Lower leg skin (tissue), 4 donors: ENCODE measurements around the gene CHPF2. TPM values are rescaled to one million over a fixed set of nuclear protein-coding genes. Genes with fewer than 3 reads are reported as not detected.

Experiments used
- DNase-seq, 2 donors: peaks; one replicate each; pipeline ENCODE4 v3.0.0-alpha.2; 2019; ENCODE audit warnings: low spot score in 2 of 2
- H3K4me3 ChIP-seq: fragments of 200-600 bp; sonication (generic); 2 replicates; pipeline ENCODE4 v1.5.1; 2017; ENCODE audit warnings: mild to moderate bottlenecking, low read depth; ENCODE audit not compliant: poor library complexity, severe bottlenecking
- POLR2A ChIP-seq, 2 donors: fragments of 450-650 bp; IDR thresholded peaks; one replicate each; pipeline ENCODE4 v1.6.1; 2016 to 2017; ENCODE audit warnings: antibody characterized with exemption in 2 of 2, mild to moderate bottlenecking in 1 of 2, moderate library complexity in 1 of 2
- WGBS, 2 donors: methylation state at CpG; one replicate each; pipeline ENCODE4 v1.1.5; 2018; 5-methylcytosine and 5-hydroxymethylcytosine counted together
- intact Hi-C: fragments of 100-400 bp; cut with DNase I; formaldehyde crosslinking; loops from one replicate; pipeline ENCODE4 v1.15.0; 2023; ENCODE audit warnings: low total_unique reads
- total RNA-seq, 4 donors: library from RNA; depleted of rRNA; stranded (reverse); fragments of >200 nt; gene quantifications; one replicate each; pipeline ENCODE4 v1.1.0, GENCODE V29; 2016
- TF ChIP-seq, protein P1 (sequence below), 3 donors: fragments of 450-650 bp; IDR thresholded peaks; one replicate each; pipeline ENCODE4 v1.5.1; 2016; ENCODE audit warnings: antibody characterized with exemption in 3 of 3, mild to moderate bottlenecking in 3 of 3, moderate library complexity in 2 of 3

The CHPF2 gene
- total RNA-seq, 4 donors from 2014 or later, result 15.4 to 32.2 (median 26.7) TPM

DNA sequence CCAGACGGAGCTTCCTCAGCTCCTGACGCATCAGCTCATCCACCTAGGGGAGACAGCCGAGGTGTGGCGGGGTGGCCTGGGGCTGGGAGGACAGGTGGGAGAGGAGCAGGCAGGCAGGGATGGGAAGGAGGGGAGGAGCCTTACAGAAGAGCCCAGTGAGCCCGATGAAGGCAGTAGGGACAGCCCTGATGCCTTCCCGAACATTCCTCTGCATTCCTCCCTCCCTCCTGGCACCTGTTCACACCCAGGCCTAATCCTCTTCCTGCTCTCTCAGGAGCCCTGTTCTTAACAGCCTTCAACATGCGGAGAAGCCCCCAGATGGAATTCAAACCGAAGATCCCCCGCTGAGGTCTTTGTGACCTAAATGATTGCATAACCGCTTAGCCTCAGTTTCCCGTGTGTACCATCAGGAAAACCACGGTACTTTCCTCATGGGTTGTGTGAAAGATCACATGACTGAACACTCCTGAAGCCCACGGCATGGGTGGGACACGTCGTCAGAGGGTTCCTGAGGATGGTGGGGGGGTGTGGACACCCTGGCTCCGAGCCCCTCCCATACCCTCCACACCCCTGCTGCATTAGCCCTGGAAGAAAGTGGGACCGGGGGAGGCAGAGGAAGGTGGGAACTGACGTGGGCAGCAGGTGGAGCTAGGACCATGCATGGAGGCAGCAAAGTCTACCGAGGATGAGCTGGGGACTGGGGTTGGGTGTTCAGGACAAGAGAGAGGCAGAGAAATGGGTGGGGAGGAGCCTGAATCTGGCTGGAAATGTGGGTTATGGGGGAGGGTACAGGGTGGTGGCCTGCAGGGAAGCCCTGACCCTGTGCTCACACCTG, 36.5 kb upstream of the CHPF2 start:
- TF ChIP-seq, protein P1, sequence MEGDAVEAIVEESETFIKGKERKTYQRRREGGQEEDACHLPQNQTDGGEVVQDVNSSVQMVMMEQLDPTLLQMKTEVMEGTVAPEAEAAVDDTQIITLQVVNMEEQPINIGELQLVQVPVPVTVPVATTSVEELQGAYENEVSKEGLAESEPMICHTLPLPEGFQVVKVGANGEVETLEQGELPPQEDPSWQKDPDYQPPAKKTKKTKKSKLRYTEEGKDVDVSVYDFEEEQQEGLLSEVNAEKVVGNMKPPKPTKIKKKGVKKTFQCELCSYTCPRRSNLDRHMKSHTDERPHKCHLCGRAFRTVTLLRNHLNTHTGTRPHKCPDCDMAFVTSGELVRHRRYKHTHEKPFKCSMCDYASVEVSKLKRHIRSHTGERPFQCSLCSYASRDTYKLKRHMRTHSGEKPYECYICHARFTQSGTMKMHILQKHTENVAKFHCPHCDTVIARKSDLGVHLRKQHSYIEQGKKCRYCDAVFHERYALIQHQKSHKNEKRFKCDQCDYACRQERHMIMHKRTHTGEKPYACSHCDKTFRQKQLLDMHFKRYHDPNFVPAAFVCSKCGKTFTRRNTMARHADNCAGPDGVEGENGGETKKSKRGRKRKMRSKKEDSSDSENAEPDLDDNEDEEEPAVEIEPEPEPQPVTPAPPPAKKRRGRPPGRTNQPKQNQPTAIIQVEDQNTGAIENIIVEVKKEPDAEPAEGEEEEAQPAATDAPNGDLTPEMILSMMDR (IDR thresholded peaks at IDR 0.05), result no peak
- no peak for TF ChIP-seq POLR2A (IDR thresholded peaks at IDR 0.05)
- DNase-seq, result no peak
- H3K4me3 ChIP-seq, result no peak overlapping the region
- 48 to 54% methylated on average over 19 of the region's 19 CpGs for WGBS, 2 donors
- intact Hi-C loops, result no loop called here

GRCh38 chr7:151197932-151198331, 34.4 kb upstream of the CHPF2 start:
- no peak overlapping the region for H3K4me3 ChIP-seq
- TF ChIP-seq POLR2A (IDR thresholded peaks at IDR 0.05), result no peak
- TF ChIP-seq, protein P1 (IDR thresholded peaks at IDR 0.05), result no peak
- no peak for DNase-seq
- intact Hi-C loops, result no loop called here

- H3K4me3 ChIP-seq, result no peak overlapping the region
- WGBS, 2 donors, result 42 to 51% methylated on average over 24 to 30 of the region's 30 CpGs
- no peak for DNase-seq
- intact Hi-C loops, result no loop called here
- no peak for TF ChIP-seq POLR2A (IDR thresholded peaks at IDR 0.05)
- TF ChIP-seq, protein P1 (IDR thresholded peaks at IDR 0.05), result no peak
These were observed 33.1 kb upstream of the CHPF2 start for GRCh38 chr7:151198945-151199848.

DNA sequence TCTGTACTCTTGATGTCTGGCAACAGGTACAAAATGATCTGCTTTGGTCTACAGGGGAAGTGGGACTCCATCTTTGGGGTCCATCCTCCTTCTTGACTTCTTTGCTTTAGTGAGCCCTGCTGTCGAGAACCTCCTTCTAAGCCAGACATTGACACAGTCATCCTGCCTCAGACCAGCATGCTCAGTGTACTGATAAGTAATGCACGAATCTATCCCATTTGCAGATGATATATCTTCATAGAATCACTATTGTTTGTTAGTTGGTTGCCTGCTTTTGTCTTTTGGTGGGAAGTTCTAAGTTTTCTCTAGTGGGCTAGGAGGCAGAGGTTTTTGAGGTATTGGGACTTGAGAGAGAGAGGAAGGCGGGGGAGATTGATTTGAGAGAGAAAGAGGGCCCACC, 30.9 kb upstream of the CHPF2 start:
- H3K4me3 ChIP-seq, result no peak overlapping the region
- intact Hi-C loops, result no loop called here
- 85% methylated on average over 3 of the region's 3 CpGs for WGBS, 2 donors
- TF ChIP-seq POLR2A (IDR thresholded peaks at IDR 0.05), result no peak
- TF ChIP-seq, protein P1 (IDR thresholded peaks at IDR 0.05), result no peak
- no peak for DNase-seq

DNA sequence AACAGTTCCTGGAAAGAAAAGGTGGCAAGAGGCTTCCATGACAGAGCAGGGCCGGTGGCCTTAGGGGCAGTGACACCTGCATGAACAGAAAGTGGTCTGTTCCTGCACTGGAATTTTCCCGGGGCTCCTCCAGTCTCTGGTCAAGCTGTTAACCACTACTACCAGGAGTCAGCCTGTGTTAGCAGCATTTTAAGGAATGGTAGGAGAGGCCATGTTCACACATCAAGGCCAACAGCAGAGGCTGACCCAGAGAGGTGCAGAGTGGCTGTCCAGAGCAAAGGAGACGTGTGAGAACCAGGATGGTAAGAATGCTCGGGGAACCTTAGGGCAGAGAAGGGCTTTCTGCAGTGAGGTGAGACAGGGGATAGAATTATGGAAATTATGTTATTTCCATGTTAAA, 30.5 kb upstream of the CHPF2 start:
- intact Hi-C loops, result no loop called here
- H3K4me3 ChIP-seq, result no peak overlapping the region
- DNase-seq, result no peak
- WGBS, 2 donors, result 78% methylated on average over 4 of the region's 4 CpGs
- TF ChIP-seq POLR2A (IDR thresholded peaks at IDR 0.05), result no peak
- TF ChIP-seq, protein P1 (IDR thresholded peaks at IDR 0.05), result no peak
